GM10847 (cell line): ENCODE data around the gene FBXW5.

Experiments used
- POLR2A ChIP-seq: IDR thresholded peaks from 2 replicates; pipeline ENCODE4 v1.6.1; 2011; ENCODE audit not compliant: insufficient read length; ENCODE audit errors: extremely low read depth

Gene FBXW5

DNA sequence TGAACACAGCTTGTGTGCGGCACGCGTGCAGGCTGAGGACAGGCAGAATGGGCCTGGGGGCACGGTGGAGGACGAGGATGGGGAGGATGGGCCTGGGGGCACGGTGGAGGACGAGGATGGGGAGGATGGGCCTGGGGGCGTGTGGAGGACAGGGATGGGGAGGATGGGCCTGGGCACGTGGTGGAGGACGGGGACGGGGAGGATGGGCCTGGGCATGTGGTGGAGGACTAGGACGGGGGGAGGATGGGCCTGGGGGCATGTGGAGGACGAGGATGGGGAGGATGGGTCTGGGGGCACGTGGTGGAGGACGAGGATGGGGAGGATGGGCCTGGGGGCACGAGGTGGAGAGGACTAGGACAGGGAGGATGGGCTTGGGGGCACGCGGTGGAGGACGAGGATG, 22.0 kb downstream of the FBXW5 start:
- no peak for TF ChIP-seq POLR2A

DNA sequence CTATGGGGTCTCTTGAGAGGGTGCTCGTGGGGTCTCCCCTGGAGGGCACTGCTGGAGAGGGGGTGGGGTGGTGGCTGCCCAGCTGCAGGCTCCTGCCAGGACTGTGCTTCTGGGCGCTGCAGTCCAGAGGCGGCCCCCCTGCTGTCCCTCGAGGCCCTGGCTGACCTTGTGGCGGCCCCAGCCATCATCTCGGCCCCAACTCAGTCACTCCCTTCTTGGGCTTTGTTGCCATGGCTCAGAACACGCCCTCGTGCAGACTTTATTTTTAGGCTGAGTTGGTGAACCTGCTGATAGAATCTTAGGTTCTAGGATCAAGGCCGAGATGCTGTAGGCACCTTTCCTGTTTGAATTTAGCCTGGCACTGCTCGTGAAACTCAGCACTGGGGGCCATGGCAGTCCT, 22.8 kb downstream of the FBXW5 start:
- TF ChIP-seq POLR2A, result no peak

DNA sequence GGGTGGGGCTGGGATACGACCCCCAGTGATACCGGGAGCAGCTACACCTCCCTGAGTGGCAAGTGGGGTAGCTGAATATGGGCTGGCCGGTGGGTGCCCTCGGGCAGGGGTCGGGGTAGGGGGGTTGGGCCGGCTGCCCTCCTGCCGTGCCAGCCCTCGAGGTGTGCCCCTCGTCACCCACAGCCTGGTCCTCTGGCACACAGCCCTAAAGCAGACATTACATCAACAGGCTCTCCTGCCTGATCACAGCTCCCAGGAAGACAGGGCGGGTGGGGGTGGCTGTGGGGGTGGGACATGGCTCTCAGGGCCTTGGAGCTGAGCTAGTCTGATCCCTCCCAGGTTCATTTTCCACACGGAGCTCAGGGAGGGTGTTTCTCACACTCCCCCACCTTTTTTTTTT, 23.2 kb downstream of the FBXW5 start:
- TF ChIP-seq POLR2A, result no peak

DNA sequence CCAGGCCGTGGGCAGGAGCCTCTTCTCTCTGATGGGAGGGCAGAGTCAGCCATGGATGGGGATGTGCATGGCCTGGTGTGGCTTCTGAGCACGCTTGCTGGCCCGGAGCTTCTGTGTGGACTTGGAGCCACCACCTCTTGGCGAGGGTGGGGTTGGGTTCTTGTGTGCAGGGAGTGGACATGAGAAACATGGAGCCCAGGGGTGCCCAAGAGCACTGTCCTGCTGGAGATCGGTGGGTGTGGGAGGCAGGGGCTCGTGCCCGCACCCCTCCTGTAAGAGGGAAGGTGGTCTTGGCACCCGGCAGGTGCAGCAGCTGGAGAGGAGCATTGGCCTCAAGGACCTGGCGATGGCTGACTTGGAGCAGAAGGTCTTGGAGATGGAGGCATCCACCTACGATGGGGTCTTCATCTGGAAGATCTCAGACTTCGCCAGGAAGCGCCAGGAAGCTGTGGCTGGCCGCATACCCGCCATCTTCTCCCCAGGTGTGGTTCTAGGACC, 23.8 kb downstream of the FBXW5 start:
- no peak for TF ChIP-seq POLR2A

DNA sequence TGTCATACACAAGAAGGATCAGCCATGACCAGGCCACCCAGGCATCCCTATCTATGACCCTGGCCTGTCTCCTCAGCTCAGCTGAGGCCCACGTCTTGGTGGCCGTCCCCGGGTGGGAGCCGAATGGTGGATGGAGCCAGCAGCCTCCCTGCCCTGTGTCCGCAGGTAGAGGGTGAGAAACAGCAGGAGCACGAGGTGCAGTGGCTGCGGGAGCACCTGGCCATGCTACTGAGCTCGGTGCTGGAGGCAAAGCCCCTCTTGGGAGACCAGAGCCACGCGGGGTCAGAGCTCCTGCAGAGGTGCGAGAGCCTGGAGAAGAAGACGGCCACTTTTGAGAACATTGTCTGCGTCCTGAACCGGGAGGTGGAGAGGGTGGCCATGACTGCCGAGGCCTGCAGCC, 24.5 kb downstream of the FBXW5 start:
- TF ChIP-seq POLR2A, result no peak

DNA sequence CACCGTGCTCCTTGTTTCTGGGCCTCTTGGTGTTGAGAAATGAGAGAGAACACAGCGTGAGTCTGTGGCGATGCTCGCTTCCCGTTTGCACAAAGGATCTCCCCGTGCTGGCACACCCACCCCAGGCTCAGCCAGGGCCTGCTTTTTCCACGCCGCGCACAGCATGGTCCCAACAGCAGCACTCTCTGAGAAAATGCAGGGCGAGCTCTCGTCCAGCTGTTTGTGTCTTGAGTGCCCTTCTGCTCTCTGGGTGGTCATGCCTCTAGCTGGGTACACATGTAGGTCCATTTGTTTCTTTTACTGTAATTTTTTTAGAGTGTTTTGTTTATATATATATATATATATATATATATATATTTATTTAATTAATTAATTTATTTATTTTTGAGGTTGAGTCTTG, 26.6 kb downstream of the FBXW5 start:
- no peak for TF ChIP-seq POLR2A

DNA sequence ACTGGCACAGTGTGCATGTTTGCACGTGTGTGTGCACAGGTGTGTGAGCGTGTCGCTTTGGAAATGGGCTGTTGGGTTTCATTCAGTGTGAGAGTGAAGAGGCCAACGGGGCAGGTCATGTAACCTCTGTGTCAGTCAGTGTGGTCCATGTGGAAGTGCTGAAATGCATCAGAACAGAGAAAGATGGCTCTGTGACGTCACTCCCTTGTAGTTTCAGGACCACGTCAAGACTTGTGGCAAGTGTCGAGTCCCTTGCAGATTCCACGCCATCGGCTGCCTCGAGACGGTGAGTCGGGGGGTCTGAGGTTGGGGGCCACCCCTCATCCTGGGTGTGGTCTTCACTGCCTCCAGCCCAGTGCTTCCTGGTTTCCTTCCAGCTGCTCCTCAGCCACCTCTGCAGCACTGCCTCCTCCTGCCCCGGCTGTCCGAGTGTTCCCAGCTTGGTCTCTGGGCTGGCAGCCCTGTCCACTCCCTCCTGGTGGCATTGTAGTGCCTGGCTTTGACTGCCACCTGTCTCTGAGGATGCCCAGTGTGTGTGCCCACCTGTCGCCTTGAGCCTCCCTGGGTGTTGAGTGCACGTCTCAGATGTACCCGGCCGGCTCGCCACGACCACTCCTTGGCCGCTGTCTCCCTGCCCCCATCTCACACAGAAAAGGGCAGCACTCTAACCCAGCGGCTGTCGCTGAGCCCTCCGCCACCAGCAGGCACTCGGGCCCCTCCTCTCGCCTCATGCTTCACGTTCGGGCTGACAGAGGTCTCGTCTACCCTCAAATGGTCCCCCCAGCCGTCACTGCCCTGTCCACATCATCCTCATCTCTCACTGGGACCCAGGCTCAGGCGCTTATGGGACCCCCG, 28.0 kb downstream of the FBXW5 start:
- TF ChIP-seq POLR2A, result no peak

DNA sequence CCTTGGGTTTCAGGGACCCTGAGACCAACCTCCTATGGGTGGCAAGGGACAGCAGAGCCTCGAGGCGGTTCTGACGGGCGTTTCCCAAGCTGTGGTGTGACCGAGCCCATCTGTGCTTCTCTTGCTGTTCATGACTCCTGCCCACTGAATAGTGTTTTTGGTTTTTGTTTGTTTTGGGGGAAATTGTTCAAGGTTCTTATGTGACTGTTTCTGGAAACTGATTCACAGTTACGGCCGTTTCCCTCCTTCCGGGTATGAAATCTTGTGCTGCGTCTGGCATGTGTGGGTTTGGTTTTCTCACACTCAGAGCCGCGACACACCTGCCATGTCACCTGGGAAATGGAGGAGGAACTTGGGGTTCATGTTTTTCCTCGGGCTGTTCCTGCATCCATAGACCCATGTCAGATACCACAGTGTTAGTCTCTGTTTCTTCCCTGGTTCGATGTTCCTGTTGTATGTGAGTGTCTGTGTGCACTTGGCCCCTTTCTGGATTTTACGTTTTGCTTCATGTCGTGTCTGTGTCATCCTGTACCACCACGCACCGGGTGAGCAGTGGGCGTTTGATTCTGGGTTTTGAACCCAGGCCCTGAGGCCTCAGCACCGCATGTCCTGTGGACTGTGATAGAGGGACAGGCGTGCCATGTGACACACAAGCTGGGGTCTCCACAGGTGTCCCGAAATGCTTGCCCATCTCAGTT, 28.8 kb downstream of the FBXW5 start:
- TF ChIP-seq POLR2A, result no peak

DNA sequence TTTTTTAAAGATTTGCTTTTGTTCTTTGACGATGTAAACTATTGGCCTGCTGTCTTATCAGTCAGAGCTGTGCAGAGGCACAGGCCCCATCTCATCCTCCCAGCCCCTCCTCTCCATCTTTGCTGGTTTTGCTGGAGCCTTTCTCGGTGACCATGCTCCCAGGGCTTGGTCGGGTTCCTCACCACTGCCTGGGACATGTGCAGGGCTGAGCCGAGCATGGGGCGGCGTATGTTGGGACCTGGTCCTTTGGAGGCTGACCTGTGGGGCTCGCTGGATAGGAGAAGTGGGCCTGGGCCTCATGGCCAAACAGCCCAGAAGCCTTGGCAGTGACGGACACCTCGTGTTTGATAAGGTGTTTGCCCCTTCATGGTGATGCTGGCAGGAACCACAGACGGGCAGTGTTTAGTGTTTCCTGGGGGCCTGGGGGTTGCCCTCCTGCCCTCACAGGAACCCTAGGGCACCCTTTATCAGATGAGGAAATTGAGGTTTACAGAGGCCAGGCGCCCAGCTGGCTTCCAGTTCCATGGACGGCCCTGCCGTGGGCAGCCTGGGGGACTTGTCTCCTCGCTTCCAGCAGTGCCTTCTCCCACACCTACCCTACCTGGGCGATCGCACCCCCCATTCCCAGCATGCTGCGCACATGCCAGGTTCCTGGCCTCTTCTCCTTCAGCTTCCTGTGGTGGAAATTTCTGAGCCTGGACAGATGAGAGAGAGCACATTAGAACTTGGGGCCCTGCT, 30.7 kb downstream of the FBXW5 start:
- no peak for TF ChIP-seq POLR2A

DNA sequence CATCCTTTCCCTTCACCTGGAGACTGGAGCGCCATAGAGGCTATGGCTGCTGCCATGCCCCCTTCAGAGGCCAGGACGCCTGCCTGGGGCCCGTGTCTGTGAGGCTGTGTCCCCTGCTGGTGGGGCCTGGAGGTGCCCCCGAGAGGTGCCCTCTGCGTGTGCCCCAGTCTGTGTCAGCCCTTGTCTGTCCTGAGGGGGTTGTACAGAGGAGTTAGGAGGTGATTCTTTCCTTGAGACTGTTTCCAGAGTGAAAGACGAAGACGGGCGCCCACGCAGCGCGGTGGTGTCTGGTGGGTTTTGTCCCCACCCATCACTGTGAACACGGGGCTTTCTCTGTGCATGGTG, 33.7 kb downstream of the FBXW5 start:
- no peak for TF ChIP-seq POLR2A

DNA sequence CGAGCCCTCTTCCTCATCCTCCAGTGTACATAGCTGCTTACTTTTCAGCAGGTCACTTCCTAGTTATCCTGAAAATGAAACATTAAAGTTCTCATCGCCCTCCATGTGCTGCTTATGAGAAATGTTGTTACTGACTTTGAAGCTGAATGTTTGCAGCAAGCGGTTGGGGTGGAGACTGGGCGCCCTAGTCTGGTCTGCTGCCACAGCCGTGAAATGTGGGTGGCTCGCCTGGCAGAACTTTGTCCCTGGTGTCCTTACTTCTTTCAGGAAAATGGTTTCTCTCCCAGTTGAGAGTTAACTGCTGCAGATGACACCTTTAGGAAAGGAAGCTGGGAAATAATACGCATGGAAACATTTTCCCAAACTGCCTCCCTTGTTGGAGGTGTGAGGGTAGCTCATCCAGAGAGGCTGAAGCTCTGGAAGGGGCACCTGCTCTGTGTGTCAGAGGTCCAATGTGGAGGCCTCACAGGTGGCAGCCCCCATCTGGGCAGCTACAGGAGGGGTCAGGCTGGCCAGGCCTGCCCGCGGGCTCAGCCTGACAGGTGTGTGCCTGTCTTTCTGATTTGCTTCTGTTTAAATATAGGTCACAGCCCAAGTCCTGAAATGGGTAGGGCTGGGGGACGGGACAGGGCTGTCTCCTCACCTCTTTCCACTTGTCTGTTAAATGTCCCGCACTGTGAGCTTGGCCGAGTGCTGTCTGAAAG, 34.2 kb downstream of the FBXW5 start:
- TF ChIP-seq POLR2A, result no peak

DNA sequence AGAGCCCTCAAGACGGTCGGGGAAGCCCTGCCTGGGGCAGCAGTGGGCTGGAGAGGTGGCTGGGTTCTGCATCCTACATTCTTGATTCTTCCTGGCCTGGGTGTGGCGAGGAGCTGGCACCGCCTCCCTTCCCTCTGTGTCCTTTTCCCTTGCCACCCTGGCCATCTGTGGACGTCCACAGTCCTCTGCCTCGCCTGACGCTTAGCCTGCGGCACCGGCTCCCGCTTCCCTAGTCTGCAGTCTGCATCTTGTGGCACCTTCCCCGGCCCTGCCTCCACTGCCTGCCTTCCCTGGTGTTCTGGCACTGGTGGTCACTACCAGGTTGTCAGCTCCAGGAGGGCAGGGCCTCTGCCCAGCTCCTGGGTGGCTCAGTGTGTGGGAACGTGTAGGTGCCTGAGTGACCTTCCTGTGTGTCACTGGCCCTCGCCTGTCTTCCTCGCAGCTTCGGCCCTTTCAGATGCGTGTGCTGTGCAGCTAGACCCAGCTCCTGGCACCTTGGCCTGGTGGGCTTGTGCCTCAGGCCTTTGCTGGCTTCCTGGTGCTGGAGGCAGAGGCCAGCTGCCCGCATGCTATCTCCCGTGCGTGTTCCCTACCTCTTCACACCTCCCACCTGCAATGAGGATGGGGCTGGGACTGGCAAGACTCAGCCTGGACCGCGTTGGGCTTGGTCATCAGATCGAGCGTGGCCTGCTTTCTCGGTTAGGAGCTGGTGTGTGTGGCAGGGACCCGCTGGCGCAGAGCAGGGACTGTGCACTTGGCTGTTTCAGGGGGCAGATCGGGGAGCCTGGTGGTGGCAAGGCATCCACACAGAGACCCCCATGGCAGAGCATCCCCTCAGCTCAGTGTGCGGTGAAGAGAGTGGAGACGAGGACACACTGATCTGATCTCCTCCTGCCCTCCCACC, 37.3 kb downstream of the FBXW5 start:
- no peak for TF ChIP-seq POLR2A

DNA sequence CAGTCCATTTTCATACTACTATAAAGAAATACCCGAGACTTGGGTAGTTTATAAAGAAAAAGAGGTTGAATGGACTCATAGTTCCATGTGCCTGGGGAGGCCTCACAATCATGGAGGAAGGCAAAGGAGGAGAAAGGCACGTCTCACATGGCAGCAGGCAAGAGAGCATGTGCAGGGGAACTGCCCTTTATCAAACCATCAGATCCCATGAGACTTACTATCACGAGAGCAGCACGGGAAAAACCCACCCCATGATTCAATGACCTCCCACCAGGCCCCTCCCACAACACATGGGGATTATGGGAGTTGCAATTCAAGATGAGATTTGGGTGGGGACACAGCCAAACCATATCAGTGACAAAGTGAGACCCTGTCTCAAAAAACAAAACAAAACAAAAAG, 38.3 kb downstream of the FBXW5 start:
- TF ChIP-seq POLR2A, result no peak

DNA sequence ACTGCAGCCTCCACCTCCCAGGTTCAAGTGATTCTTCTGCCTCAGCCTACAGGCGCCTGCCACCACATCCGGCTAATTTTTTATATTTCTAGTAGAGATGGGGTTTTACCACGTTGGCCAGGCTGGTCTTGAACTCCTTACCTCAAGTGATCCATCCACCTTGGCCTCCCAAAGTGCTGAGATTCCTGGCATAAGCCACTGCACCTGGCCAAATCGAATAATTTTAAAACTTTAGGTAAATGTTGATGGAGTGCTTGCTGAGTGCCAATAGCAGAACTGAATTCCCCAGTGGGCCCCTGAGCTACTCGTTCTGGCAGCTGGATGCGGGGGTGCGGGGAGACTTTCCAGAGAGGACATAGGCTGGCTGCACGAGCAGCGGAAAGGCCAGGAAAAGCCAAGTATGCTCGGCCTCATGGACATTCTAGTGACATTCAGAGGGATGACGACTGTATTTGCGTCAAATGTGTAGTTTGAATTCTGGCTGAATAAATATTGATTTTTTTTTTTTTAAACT, 41.4 kb downstream of the FBXW5 start:
- no peak for TF ChIP-seq POLR2A
